GM12801 (cell line): ENCODE measurements around the gene LAMB1.

Experiments
- TF ChIP-seq, protein P1 (sequence below): IDR thresholded peaks from one replicate; pipeline ENCODE4 v1.5.1; 2011; ENCODE audit warnings: control low read depth; ENCODE audit not compliant: insufficient read length; ENCODE audit errors: extremely low read depth

Gene LAMB1

GRCh38 chr7:108001764-108002725 lies 916 bp downstream of the LAMB1 start:
- TF ChIP-seq, protein P1, sequence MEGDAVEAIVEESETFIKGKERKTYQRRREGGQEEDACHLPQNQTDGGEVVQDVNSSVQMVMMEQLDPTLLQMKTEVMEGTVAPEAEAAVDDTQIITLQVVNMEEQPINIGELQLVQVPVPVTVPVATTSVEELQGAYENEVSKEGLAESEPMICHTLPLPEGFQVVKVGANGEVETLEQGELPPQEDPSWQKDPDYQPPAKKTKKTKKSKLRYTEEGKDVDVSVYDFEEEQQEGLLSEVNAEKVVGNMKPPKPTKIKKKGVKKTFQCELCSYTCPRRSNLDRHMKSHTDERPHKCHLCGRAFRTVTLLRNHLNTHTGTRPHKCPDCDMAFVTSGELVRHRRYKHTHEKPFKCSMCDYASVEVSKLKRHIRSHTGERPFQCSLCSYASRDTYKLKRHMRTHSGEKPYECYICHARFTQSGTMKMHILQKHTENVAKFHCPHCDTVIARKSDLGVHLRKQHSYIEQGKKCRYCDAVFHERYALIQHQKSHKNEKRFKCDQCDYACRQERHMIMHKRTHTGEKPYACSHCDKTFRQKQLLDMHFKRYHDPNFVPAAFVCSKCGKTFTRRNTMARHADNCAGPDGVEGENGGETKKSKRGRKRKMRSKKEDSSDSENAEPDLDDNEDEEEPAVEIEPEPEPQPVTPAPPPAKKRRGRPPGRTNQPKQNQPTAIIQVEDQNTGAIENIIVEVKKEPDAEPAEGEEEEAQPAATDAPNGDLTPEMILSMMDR: no peak

DNA sequence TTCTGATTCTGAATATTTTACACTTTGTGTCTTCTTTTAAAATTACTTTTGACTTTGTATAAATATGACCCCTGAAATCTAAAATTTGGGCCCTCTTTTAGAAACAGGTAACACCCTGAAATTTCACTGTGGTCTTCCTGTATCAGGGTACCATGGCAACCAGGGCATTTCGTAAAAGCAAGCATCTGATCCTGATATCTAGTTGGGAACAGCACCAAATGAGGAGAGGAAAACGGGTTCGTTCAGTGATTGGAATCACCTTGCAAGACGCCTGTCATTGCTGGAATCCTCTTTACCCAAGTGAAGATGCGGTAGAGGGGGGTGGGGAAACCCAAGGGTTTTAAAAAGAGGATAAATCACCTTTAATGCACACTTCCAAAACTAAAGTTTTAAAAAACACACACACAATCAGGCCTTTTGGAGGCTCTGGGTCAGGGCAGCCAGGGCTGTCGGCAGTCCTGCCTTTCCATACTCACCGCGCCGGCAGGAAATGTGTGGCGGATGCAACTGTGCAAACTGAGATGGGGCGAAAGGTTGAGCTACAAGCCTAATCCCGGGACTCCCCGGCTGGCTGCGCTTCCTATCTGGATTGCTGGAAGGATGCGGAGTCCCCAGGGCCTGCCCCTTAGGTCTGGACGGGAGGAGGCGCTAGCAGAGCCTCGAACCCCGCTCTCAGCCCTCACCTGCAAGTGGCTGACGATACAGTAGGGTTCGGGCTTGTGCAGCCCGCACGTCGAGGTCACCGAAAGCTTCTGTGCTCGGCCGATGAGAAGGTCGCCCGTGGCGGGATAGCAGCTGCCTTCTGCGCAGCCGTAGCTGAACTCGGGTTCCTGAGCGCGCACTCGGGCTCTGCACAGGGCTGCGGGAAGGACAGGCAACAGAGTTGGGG lies 1.8 kb downstream of the LAMB1 start:
- TF ChIP-seq, protein P1: no peak

- TF ChIP-seq, protein P1: no peak
Observed at GRCh38 chr7:107999779-108000560, 3.0 kb downstream of the LAMB1 start.

- TF ChIP-seq, protein P1: no peak
Observed at GRCh38 chr7:107998660-107999480, 4.1 kb downstream of the LAMB1 start.

- TF ChIP-seq, protein P1: no peak
Observed at GRCh38 chr7:107998150-107998549, 4.8 kb downstream of the LAMB1 start.

DNA sequence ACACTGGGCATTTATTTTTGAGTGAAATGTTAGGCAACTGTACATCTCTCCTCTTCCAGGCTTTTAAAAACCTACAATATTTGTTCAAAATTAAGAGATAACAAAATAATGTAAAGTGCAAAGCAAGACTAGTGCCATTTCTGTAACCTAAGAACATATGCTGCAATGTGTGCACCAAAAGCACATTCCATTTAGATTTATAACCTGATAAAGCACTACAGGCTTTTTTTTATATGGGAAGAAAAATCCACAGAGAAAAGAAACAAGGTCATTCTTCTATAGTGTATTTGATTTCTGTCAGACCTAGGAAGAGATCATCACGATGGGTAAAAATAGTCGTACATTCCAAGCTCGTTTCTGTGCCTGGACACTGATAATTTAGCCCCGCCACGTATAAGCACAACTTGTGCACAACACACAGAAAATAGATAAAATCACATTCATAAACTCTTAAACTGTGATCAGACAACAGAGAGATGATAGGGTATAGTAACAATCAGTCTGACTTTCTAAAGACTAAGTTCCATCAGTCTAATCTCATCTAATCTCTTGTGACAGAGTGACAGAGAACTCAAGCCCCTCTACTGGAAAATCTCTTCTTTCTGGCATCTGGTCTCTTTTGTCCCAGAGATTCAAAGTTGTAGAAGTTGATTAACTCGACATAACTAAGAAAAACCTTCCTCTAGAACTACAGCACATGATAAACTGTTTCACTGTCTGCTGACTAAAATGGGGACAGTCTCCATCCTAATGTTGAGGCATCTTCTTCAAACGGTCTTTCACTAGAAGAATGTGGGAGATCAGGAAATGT lies 6.7 kb downstream of the LAMB1 start:
- TF ChIP-seq, protein P1: no peak
